SK-N-SH (cell line): Measurements from ENCODE around the gene FYCO1.

Experiments
- CTCF ChIP-seq: fragments of 200-600 bp; sonication (generic); IDR thresholded peaks from 2 replicates; pipeline ENCODE4 v1.6.1; 2017; ENCODE audit warnings: antibody characterized with exemption, mild to moderate bottlenecking, moderate library complexity
- EP300 ChIP-seq, 2 experiments: IDR thresholded peaks; 2 replicates each; pipeline versions ENCODE4 v1.4.0 to v1.6.1; 2012; ENCODE audit warnings: borderline replicate concordance in 1 of 2, low read depth in 1 of 2, low read length in 1 of 2
- GABPA ChIP-seq: IDR thresholded peaks from 2 replicates; pipeline ENCODE4 v1.4.0; 2012; ENCODE audit warnings: low read depth, mild to moderate bottlenecking
- MAX ChIP-seq: IDR thresholded peaks from 2 replicates; pipeline ENCODE4 v1.4.0; 2012; ENCODE audit warnings: low read depth
- MEF2A ChIP-seq: IDR thresholded peaks from 2 replicates; pipeline ENCODE4 v1.4.0; 2012; ENCODE audit warnings: low read depth, borderline replicate concordance
- NRF1 ChIP-seq: IDR thresholded peaks from 2 replicates; pipeline ENCODE4 v1.6.1; 2012; ENCODE audit warnings: low read depth, mild to moderate bottlenecking, low read length
- POLR2AphosphoS5 ChIP-seq: IDR thresholded peaks from 2 replicates; pipeline ENCODE4 v1.6.1; 2012; ENCODE audit warnings: low read depth, low read length
- RAD21 ChIP-seq: IDR thresholded peaks from 2 replicates; pipeline ENCODE4 v1.6.1; 2012; ENCODE audit warnings: mild to moderate bottlenecking, low read length
- REST ChIP-seq: IDR thresholded peaks from 2 replicates; pipeline ENCODE4 v1.6.1; 2012; ENCODE audit warnings: mild to moderate bottlenecking, low read depth, low read length, moderate library complexity
- RFX5 ChIP-seq: IDR thresholded peaks from 2 replicates; pipeline ENCODE4 v1.6.1; 2012; ENCODE audit warnings: mild to moderate bottlenecking, improper control_type of control experiment, low read length
- SIN3A ChIP-seq: IDR thresholded peaks from 2 replicates; pipeline ENCODE4 v1.6.1; 2012; ENCODE audit warnings: low read depth, mild to moderate bottlenecking, low read length, moderate library complexity, borderline replicate concordance
- TCF12 ChIP-seq: IDR thresholded peaks from 2 replicates; pipeline ENCODE4 v1.4.0; 2012
- TEAD4 ChIP-seq: IDR thresholded peaks from 2 replicates; pipeline ENCODE4 v1.4.0; 2012; ENCODE audit warnings: mild to moderate bottlenecking, borderline replicate concordance; ENCODE audit not compliant: insufficient read depth

GRCh38 chr3:45994419-45995235, 997 bp downstream of the FYCO1 start:
- TF ChIP-seq POLR2AphosphoS5 (no peak), REST (no peak), TCF12 (no peak), SIN3A (no peak), NRF1 (no peak), TEAD4 (no peak), CTCF (no peak), RFX5 (no peak), MEF2A (no peak), MAX (0 out of 2 replicates have a peak, but pooled peaks have one; percentile 17), GABPA (no peak), EP300 (IDR thresholded peaks at IDR 0.05; ENCODE audit: borderline replicate concordance in 1 of 2, low read depth in 1 of 2, low read length in 1 of 2) (no peak), RAD21 (no peak)
